ENCODE data around the gene LIMK2. TPM values are rescaled to one million over a fixed set of nuclear protein-coding genes. Genes with fewer than 3 reads are reported as not detected.

Gene LIMK2
- polyA plus RNA-seq, 2 donors = 43.5 to 57.4 TPM

- Histone ChIP-seq H3K27me3 (ENCODE audit: control insufficient read depth in 1 of 2, insufficient read depth in 2 of 2, low read length in 2 of 2) (no peaks in the 10 kb centered on the region), H3K9me3 (ENCODE audit: control insufficient read depth in 2 of 2, insufficient read depth in 1 of 2, low read depth in 1 of 2, low read length in 1 of 2) (no peaks in the 10 kb centered on the region), H3K36me3 (ENCODE audit: control insufficient read depth in 2 of 2, insufficient read depth in 2 of 2, low read length in 1 of 2) (no peaks in the 10 kb centered on the region), H3K4me1 (ENCODE audit: control insufficient read depth in 2 of 2, insufficient read depth in 2 of 2, low read length in 1 of 2) (peaks cover 7 to 9% of the 10 kb centered on the region in 2 donors), H3K4me3 (ENCODE audit: low read depth in 1 of 2, low read length in 2 of 2) (peak overlapping the region; percentile 78 to 80), H3K27ac (ENCODE audit: low read depth in 2 of 2, low read length in 1 of 2) (peak overlapping the region; percentile 85 to 95)
- WGBS, 2 donors = 41 to 47% methylated on average over 9 of the region's 9 CpGs
These were observed 37.2 kb downstream of the LIMK2 start for GRCh38 chr22:31248965-31249958.

GRCh38 chr22:31250740-31251600 lies 38.9 kb downstream of the LIMK2 start:
- H3K27me3 ChIP-seq (ENCODE audit: control insufficient read depth in 1 of 2, insufficient read depth in 2 of 2, low read length in 2 of 2) = no peaks in the 10 kb centered on the region
- WGBS, 2 donors = 51% methylated on average over 4 of the region's 4 CpGs
- peak overlapping the region; percentile 9 to 80 for H3K4me3 ChIP-seq (ENCODE audit: low read depth in 1 of 2, low read length in 2 of 2)
- H3K36me3 ChIP-seq (ENCODE audit: control insufficient read depth in 2 of 2, insufficient read depth in 2 of 2, low read length in 1 of 2) = no peaks in the 10 kb centered on the region
- H3K4me1 ChIP-seq (ENCODE audit: control insufficient read depth in 2 of 2, insufficient read depth in 2 of 2, low read length in 1 of 2) = peaks cover 11% of the 10 kb centered on the region in 2 donors
- H3K27ac ChIP-seq (ENCODE audit: low read depth in 2 of 2, low read length in 1 of 2) = peak overlapping the region; percentile 78 to 85
- H3K9me3 ChIP-seq (ENCODE audit: control insufficient read depth in 2 of 2, insufficient read depth in 1 of 2, low read depth in 1 of 2, low read length in 1 of 2) = no peaks in the 10 kb centered on the region

- peaks cover 0 to 5% of the 10 kb centered on the region in 2 donors for H3K36me3 ChIP-seq (ENCODE audit: control insufficient read depth in 2 of 2, insufficient read depth in 2 of 2, low read length in 1 of 2)
- H3K4me3 ChIP-seq (ENCODE audit: low read depth in 1 of 2, low read length in 2 of 2) = no peak overlapping the region
- no peaks in the 10 kb centered on the region for H3K27me3 ChIP-seq (ENCODE audit: control insufficient read depth in 1 of 2, insufficient read depth in 2 of 2, low read length in 2 of 2)
- peak overlapping the region; percentile 80 to 86 for H3K27ac ChIP-seq (ENCODE audit: low read depth in 2 of 2, low read length in 1 of 2)
- WGBS, 2 donors = 35 to 45% methylated on average over 4 of the region's 4 CpGs
- H3K4me1 ChIP-seq (ENCODE audit: control insufficient read depth in 2 of 2, insufficient read depth in 2 of 2, low read length in 1 of 2) = peaks cover 7 to 8% of the 10 kb centered on the region in 2 donors
- no peaks in the 10 kb centered on the region for H3K9me3 ChIP-seq (ENCODE audit: control insufficient read depth in 2 of 2, insufficient read depth in 1 of 2, low read depth in 1 of 2, low read length in 1 of 2)
These were observed 41.9 kb downstream of the LIMK2 start for GRCh38 chr22:31253949-31254348.

GRCh38 chr22:31259798-31260473 lies 47.8 kb downstream of the LIMK2 start:
- 90 to 93% methylated on average over 8 of the region's 8 CpGs for WGBS, 2 donors
- peaks cover 4 to 35% of the 10 kb centered on the region in 2 donors for H3K36me3 ChIP-seq (ENCODE audit: control insufficient read depth in 2 of 2, insufficient read depth in 2 of 2, low read length in 1 of 2)

GRCh38 chr22:31260474-31260856 lies 48.4 kb downstream of the LIMK2 start:
- no peaks in the 10 kb centered on the region for H3K4me1 ChIP-seq (ENCODE audit: control insufficient read depth in 2 of 2, insufficient read depth in 2 of 2, low read length in 1 of 2)
- WGBS, 2 donors = 86 to 92% methylated on average over 3 of the region's 3 CpGs
- no peaks in the 10 kb centered on the region for H3K27me3 ChIP-seq (ENCODE audit: control insufficient read depth in 1 of 2, insufficient read depth in 2 of 2, low read length in 2 of 2)
- no peak overlapping the region for H3K4me3 ChIP-seq (ENCODE audit: low read depth in 1 of 2, low read length in 2 of 2)
- H3K27ac ChIP-seq (ENCODE audit: low read depth in 2 of 2, low read length in 1 of 2) = no peak overlapping the region
- no peaks in the 10 kb centered on the region for H3K9me3 ChIP-seq (ENCODE audit: control insufficient read depth in 2 of 2, insufficient read depth in 1 of 2, low read depth in 1 of 2, low read length in 1 of 2)
- peaks cover 4 to 35% of the 10 kb centered on the region in 2 donors for H3K36me3 ChIP-seq (ENCODE audit: control insufficient read depth in 2 of 2, insufficient read depth in 2 of 2, low read length in 1 of 2)

More at GRCh38 chr22:31259798-31260473, 47.8 kb downstream of the LIMK2 start:
- H3K4me3 ChIP-seq (ENCODE audit: low read depth in 1 of 2, low read length in 2 of 2) = no peak overlapping the region
- no peaks in the 10 kb centered on the region for H3K9me3 ChIP-seq (ENCODE audit: control insufficient read depth in 2 of 2, insufficient read depth in 1 of 2, low read depth in 1 of 2, low read length in 1 of 2)
- no peaks in the 10 kb centered on the region for H3K27me3 ChIP-seq (ENCODE audit: control insufficient read depth in 1 of 2, insufficient read depth in 2 of 2, low read length in 2 of 2)
- H3K4me1 ChIP-seq (ENCODE audit: control insufficient read depth in 2 of 2, insufficient read depth in 2 of 2, low read length in 1 of 2) = no peaks in the 10 kb centered on the region
- H3K27ac ChIP-seq (ENCODE audit: low read depth in 2 of 2, low read length in 1 of 2) = no peak overlapping the region

GRCh38 chr22:31262312-31263133 lies 50.4 kb downstream of the LIMK2 start:
- no peaks in the 10 kb centered on the region for H3K27me3 ChIP-seq (ENCODE audit: control insufficient read depth in 1 of 2, insufficient read depth in 2 of 2, low read length in 2 of 2)
- peaks cover 4 to 51% of the 10 kb centered on the region in 2 donors for H3K36me3 ChIP-seq (ENCODE audit: control insufficient read depth in 2 of 2, insufficient read depth in 2 of 2, low read length in 1 of 2)
- WGBS, 2 donors = 84 to 88% methylated on average over 13 of the region's 13 CpGs

GRCh38 chr22:31263896-31264640 lies 52.0 kb downstream of the LIMK2 start:
- no peak overlapping the region for H3K4me3 ChIP-seq (ENCODE audit: low read depth in 1 of 2, low read length in 2 of 2)
- H3K9me3 ChIP-seq (ENCODE audit: control insufficient read depth in 2 of 2, insufficient read depth in 1 of 2, low read depth in 1 of 2, low read length in 1 of 2) = no peaks in the 10 kb centered on the region
- H3K4me1 ChIP-seq (ENCODE audit: control insufficient read depth in 2 of 2, insufficient read depth in 2 of 2, low read length in 1 of 2) = no peaks in the 10 kb centered on the region
- H3K27me3 ChIP-seq (ENCODE audit: control insufficient read depth in 1 of 2, insufficient read depth in 2 of 2, low read length in 2 of 2) = no peaks in the 10 kb centered on the region
- 85 to 94% methylated on average over 6 of the region's 6 CpGs for WGBS, 2 donors
- peaks cover 10 to 57% of the 10 kb centered on the region in 2 donors for H3K36me3 ChIP-seq (ENCODE audit: control insufficient read depth in 2 of 2, insufficient read depth in 2 of 2, low read length in 1 of 2)
- H3K27ac ChIP-seq (ENCODE audit: low read depth in 2 of 2, low read length in 1 of 2) = no peak overlapping the region

More at GRCh38 chr22:31262312-31263133, 50.4 kb downstream of the LIMK2 start:
- Histone ChIP-seq H3K27ac (ENCODE audit: low read depth in 2 of 2, low read length in 1 of 2) (no peak overlapping the region), H3K4me1 (ENCODE audit: control insufficient read depth in 2 of 2, insufficient read depth in 2 of 2, low read length in 1 of 2) (no peaks in the 10 kb centered on the region), H3K4me3 (ENCODE audit: low read depth in 1 of 2, low read length in 2 of 2) (no peak overlapping the region), H3K9me3 (ENCODE audit: control insufficient read depth in 2 of 2, insufficient read depth in 1 of 2, low read depth in 1 of 2, low read length in 1 of 2) (no peaks in the 10 kb centered on the region)

GRCh38 chr22:31268281-31268680 lies 56.2 kb downstream of the LIMK2 start:
- Histone ChIP-seq H3K27ac (ENCODE audit: low read depth in 2 of 2, low read length in 1 of 2) (no peak overlapping the region), H3K4me1 (ENCODE audit: control insufficient read depth in 2 of 2, insufficient read depth in 2 of 2, low read length in 1 of 2) (peaks cover 0 to 4% of the 10 kb centered on the region in 2 donors), H3K4me3 (ENCODE audit: low read depth in 1 of 2, low read length in 2 of 2) (no peak overlapping the region), H3K36me3 (ENCODE audit: control insufficient read depth in 2 of 2, insufficient read depth in 2 of 2, low read length in 1 of 2) (peaks cover 9 to 52% of the 10 kb centered on the region in 2 donors), H3K9me3 (ENCODE audit: control insufficient read depth in 2 of 2, insufficient read depth in 1 of 2, low read depth in 1 of 2, low read length in 1 of 2) (no peaks in the 10 kb centered on the region), H3K27me3 (ENCODE audit: control insufficient read depth in 1 of 2, insufficient read depth in 2 of 2, low read length in 2 of 2) (no peaks in the 10 kb centered on the region)
- 95 to 96% methylated on average over 2 of the region's 2 CpGs for WGBS, 2 donors

All from esophagus (tissue), 2 donors.